Measurements from ENCODE around the gene SLC39A5.

GRCh38 chr12:56202838-56203237, 27.0 kb upstream of the SLC39A5 start:
- TF ChIP-seq, protein P1, sequence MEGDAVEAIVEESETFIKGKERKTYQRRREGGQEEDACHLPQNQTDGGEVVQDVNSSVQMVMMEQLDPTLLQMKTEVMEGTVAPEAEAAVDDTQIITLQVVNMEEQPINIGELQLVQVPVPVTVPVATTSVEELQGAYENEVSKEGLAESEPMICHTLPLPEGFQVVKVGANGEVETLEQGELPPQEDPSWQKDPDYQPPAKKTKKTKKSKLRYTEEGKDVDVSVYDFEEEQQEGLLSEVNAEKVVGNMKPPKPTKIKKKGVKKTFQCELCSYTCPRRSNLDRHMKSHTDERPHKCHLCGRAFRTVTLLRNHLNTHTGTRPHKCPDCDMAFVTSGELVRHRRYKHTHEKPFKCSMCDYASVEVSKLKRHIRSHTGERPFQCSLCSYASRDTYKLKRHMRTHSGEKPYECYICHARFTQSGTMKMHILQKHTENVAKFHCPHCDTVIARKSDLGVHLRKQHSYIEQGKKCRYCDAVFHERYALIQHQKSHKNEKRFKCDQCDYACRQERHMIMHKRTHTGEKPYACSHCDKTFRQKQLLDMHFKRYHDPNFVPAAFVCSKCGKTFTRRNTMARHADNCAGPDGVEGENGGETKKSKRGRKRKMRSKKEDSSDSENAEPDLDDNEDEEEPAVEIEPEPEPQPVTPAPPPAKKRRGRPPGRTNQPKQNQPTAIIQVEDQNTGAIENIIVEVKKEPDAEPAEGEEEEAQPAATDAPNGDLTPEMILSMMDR (IDR thresholded peaks at IDR 0.05) = no peak
- no peak for TF ChIP-seq POLR2A (IDR thresholded peaks at IDR 0.05)
- no peak for TF ChIP-seq EP300 (IDR thresholded peaks at IDR 0.05)
